GM18951 (cell line): ENCODE data around the gene CHCHD1.
"Not testable (repeated sequence)": the region's sequence is repeated elsewhere in the genome, so short reads cannot be mapped to it uniquely, and the experiment has no call there.

Source experiments
- POLR2A ChIP-seq: IDR thresholded peaks from 4 replicates; pipeline ENCODE4 v1.6.1; 2011; ENCODE audit warnings: mild to moderate bottlenecking; ENCODE audit not compliant: insufficient read length, insufficient read depth; ENCODE audit errors: extremely low read depth
- in situ Hi-C: fragments of 300-500 bp; cut with MboI; formaldehyde crosslinking; loops from one replicate; pipeline ENCODE4 v1.12.0; 2022; ENCODE audit warnings: low sequenced_read_pairs, mixed read lengths, inconsistent platforms; ENCODE audit not compliant: unreplicated experiment

Gene CHCHD1

GRCh38 chr10:73781879-73782748 is at the start of gene CHCHD1:
Gene CHCHD1, plus strand, starts transcription at chr10:73782048. Its CDS starts 28 bp downstream, at chr10:73782076.
- in situ Hi-C loops: no loop called here
- TF ChIP-seq POLR2A: peak; percentile 91

- no peak for TF ChIP-seq POLR2A
- in situ Hi-C loops: no loop called here
These were observed 49.4 kb upstream of the CHCHD1 start for GRCh38 chr10:73732426-73732825.

GRCh38 chr10:73732931-73733623 is 48.8 kb upstream of the CHCHD1 start:
- in situ Hi-C loops: no loop called here
- no peak for TF ChIP-seq POLR2A

- no peak for TF ChIP-seq POLR2A
- in situ Hi-C loops: no loop called here
These were observed 47.7 kb upstream of the CHCHD1 start for GRCh38 chr10:73734028-73734720.

- no peak for TF ChIP-seq POLR2A
- in situ Hi-C loops: no loop called here
These were observed 47.0 kb upstream of the CHCHD1 start for GRCh38 chr10:73734796-73735305.

GRCh38 chr10:73740501-73741254 is 41.2 kb upstream of the CHCHD1 start:
- in situ Hi-C loops: not testable (repeated sequence)

GRCh38 chr10:73742454-73742734 is 39.5 kb upstream of the CHCHD1 start:
- TF ChIP-seq POLR2A: no peak

GRCh38 chr10:73743327-73743904 is 38.4 kb upstream of the CHCHD1 start:
- no peak for TF ChIP-seq POLR2A
- in situ Hi-C loops: no loop called here

More at GRCh38 chr10:73742454-73742734, 39.5 kb upstream of the CHCHD1 start:
- in situ Hi-C loops: no loop called here

GRCh38 chr10:73743905-73744663 is 37.8 kb upstream of the CHCHD1 start, which contains the start of gene SEC24C:
Gene SEC24C, plus strand, starts transcription at chr10:73744372. Its CDS starts 2,461 bp downstream, at chr10:73746833.
- TF ChIP-seq POLR2A: peak; percentile 89
- in situ Hi-C loops: no loop called here

GRCh38 chr10:73744664-73744975 is 37.2 kb upstream of the CHCHD1 start:
- no peak for TF ChIP-seq POLR2A

GRCh38 chr10:73746721-73747120 is 35.1 kb upstream of the CHCHD1 start:
- TF ChIP-seq POLR2A: no peak
- in situ Hi-C loops: no loop called here

More at GRCh38 chr10:73744664-73744975, 37.2 kb upstream of the CHCHD1 start:
- in situ Hi-C loops: no loop called here

- in situ Hi-C loops: no loop called here
- no peak for TF ChIP-seq POLR2A
These were observed 31.0 kb upstream of the CHCHD1 start for GRCh38 chr10:73750819-73751218.
